22Rv1 (cell line): Measurements from ENCODE around the gene VANGL2.

Experiments
- CTCF ChIP-seq: fragments of 450-650 bp; IDR thresholded peaks from 2 replicates; pipeline ENCODE4 v1.5.1; 2017; ENCODE audit warnings: mild to moderate bottlenecking
- ZFX ChIP-seq: fragments of 450-650 bp; IDR thresholded peaks from 2 replicates; pipeline ENCODE4 v1.6.1; 2017; ENCODE audit warnings: antibody characterized with exemption, borderline replicate concordance

GRCh38 chr1:160466961-160467360 is 66.6 kb downstream of the VANGL2 start:
- TF ChIP-seq CTCF (no peak), ZFX (no peak)
